ENCODE data around the gene B3GALT5.

GRCh38 chr21:39680216-39680615 lies 67.5 kb downstream of the B3GALT5 start:
- TF ChIP-seq CTCF (IDR thresholded peaks at IDR 0.05) (no peak), POLR2A (IDR thresholded peaks at IDR 0.05) (no peak)

Measured in adrenal gland (tissue), 5 donors.